Activated CD4-positive, alpha-beta memory T cell treated with anti-CD3 and anti-CD28 coated beads, Interleukin-2, amount 10 ng/mL, durations not matched to agents 7 days and 5 days (primary cell): ENCODE results near the gene NSD1. TPM values are rescaled to one million over a fixed set of nuclear protein-coding genes. Genes with fewer than 3 reads are reported as not detected.
A peak's percentile ranks its signal among the peaks of the same experiment; 100 is the strongest.
"Not testable (repeated sequence)": the region's sequence is repeated elsewhere in the genome, so short reads cannot be mapped to it uniquely, and the experiment has no call there.

ENCODE experiments used
- CTCF ChIA-PET: fragments of 350-600 bp; sonication (Branson Sonifier 250); formaldehyde crosslinking; loops from one replicate; lab custom pipeline; 2021; ENCODE audit warnings: antibody characterized with exemption, inconsistent platforms; lab: Charles Lee
- POLR2A ChIA-PET: fragments of 350-600 bp; sonication (Branson Sonifier 250); formaldehyde crosslinking; loops from one replicate; lab custom pipeline; 2021; ENCODE audit warnings: antibody characterized with exemption; lab: Charles Lee
- DNase-seq: peaks from one replicate; pipeline ENCODE4 v3.0.0-alpha.2; 2020
- H3K27ac Mint-ChIP-seq: one replicate; pipeline ENCODE4 v1.8.0; 2021; ENCODE audit warnings: mild to moderate bottlenecking, mixed read lengths
- H3K27me3 Mint-ChIP-seq: one replicate; pipeline ENCODE4 v1.8.0; 2021; ENCODE audit warnings: mixed read lengths
- H3K36me3 Mint-ChIP-seq: one replicate; pipeline ENCODE4 v1.8.0; 2021; ENCODE audit warnings: low read depth, mixed read lengths
- H3K4me1 Mint-ChIP-seq: one replicate; pipeline ENCODE4 v1.8.0; 2021; ENCODE audit warnings: mixed read lengths
- H3K4me3 Mint-ChIP-seq: one replicate; pipeline ENCODE4 v1.8.0; 2021; ENCODE audit warnings: mild to moderate bottlenecking, mixed read lengths
- H3K9me3 Mint-ChIP-seq: one replicate; pipeline ENCODE4 v1.8.0; 2021; ENCODE audit warnings: mixed read lengths
- total RNA-seq, 2 experiments: library from RNA; stranded (reverse); gene quantifications; one replicate each; pipeline ENCODE4 v1.2.3, GENCODE V29; 2021

Gene NSD1
- total RNA-seq, 2 experiments from 2014 or later = 79.9 to 90.5 TPM

DNA sequence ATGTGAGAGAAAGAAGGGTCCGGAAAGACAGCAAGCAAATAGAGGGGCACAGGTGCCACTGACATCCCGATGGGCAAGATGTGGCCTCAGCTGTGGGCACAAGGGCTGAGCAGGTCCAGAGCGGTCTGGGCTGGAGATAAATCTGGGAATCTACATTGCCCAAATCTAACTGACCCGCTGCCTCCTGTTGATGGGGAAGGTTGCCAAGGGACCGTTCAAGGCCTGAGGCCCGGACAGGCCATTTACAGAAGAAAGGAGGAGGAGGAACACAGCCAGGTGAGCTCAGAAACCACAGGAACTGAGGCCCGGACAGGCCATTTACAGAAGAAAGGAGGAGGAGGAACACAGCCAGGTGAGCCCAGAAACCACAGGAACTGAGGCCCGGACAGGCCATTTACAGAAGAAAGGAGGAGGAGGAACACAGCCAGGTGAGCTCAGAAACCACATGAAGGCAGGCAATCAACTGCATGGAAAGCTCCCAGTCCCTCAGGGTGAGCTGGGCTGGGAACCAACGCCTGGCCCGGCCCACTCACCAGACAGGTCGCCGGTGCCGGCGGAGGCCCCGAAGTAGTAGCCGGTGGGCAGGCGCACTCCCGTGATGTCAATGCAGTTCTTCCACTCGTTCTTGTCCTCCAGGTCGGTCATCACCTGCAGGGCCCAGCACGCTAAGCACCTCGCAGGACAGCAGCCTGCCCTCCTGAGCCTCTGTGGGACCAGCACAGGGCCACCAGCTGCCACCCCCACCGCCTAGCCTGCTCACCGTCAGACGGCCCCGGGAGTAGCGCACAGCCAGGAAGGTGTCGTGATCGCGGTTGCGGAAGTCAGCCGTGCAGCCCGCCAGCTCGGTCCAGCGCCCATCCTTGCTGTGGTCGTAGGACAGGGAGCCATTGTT is 203.3 kb downstream of the NSD1 start:
- no peak for DNase-seq
- Mint-ChIP-seq H3K36me3 (peaks cover 73% of the 10 kb centered on the region), H3K4me1 (peaks cover 26% of the 10 kb centered on the region), H3K27me3 (no peaks in the 10 kb centered on the region), H3K27ac (no peak overlapping the region), H3K4me3 (no peak overlapping the region), H3K9me3 (peaks cover 8% of the 10 kb centered on the region)
- ChIA-PET CTCF (interaction anchor here (1.0 to 1.9 kb wide), 9 partner anchors 9 to 67 kb away, joined by 3 to 6 read pairs (median 4); no protein-coding TSS in a partner anchor), POLR2A (no interaction called here)

DNA sequence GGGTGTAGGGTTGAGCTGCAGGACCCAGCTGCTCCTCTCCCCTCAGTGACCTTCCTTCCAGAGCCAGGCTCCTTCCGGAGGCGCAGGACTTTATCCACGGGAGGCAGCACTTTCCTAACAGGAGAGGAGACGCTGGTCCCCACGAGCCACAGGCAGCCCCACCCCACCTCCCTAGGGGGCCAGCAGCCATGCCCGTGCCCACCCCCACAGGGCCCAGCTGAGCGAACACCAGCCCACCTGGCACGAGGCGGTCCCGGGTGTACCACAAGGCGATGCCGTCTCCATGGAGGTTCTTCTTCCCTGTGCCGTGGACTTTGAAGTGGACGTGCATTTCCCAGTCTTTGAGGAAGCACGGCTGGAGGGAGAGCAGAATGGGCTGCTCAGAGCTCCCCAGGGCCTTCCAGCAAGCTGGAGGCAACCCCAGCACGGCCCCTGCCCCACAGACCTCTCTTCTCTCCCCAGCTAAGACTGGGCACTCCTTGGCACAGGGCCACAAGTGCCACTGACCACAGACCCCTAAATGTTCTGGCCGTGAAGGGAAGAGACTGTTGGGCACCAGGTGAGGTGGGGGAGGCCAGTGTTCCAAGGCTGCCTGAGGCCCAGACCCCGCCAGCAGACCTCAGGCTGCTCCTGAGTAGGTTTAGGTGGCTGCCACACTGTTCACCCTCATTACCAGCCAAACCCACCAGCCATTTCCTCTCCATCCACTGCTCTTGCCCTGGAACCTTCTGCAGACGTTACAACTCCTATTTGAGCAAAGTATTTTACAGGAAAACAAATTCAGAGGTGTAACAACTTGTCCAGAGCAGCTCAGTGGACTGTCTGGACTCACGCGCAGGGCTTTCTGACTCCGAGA is 204.9 kb downstream of the NSD1 start:
- ChIA-PET CTCF (no interaction called here), POLR2A (interaction anchor here (0.9 to 1.8 kb wide), 3 partner anchors 10 to 17 kb away, joined by 3 to 6 read pairs (median 3); partner anchors contain the start of gene LMAN2)
- Mint-ChIP-seq H3K27ac (peak overlapping the region; percentile 40), H3K4me1 (peaks cover 28% of the 10 kb centered on the region), H3K36me3 (peaks cover 74% of the 10 kb centered on the region), H3K27me3 (no peaks in the 10 kb centered on the region), H3K4me3 (no peak overlapping the region), H3K9me3 (peaks cover 8% of the 10 kb centered on the region)
- DNase-seq = no peak

DNA sequence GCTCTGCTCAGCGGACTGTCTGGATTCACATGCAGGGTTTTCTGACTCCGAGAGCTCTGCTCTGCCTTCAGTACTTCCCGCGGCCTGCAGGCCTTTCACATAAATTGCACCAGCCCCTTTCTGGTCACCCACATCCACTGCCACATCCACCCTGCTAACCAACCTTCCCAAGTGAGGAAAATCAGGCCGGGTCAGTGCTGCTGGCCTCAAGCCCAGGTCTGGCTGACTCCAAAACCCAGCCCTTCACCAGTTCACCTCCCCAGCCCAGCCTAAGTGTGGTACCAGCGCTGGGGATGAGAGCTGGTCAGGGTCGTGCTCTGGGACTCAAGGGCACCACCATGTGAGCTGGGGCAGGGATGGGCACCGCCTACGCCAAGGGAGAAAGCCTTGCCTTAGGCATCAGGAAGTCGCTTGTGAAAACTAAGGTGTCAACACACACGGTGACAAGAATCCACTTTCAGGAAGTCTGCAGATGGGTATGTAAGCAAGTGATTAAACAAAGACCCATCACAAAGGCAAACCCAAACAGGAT is 205.6 kb downstream of the NSD1 start:
- Mint-ChIP-seq H3K4me3 (no peak overlapping the region), H3K9me3 (peaks cover 8% of the 10 kb centered on the region), H3K27ac (peak overlapping the region; percentile 74), H3K4me1 (peaks cover 28% of the 10 kb centered on the region), H3K36me3 (peaks cover 71% of the 10 kb centered on the region), H3K27me3 (no peaks in the 10 kb centered on the region)
- ChIA-PET POLR2A (interaction anchor here (0.9 to 1.8 kb wide), 3 partner anchors 10 to 16 kb away, joined by 3 to 6 read pairs (median 3); partner anchors contain the start of gene LMAN2), CTCF (no interaction called here)
- DNase-seq = no peak

DNA sequence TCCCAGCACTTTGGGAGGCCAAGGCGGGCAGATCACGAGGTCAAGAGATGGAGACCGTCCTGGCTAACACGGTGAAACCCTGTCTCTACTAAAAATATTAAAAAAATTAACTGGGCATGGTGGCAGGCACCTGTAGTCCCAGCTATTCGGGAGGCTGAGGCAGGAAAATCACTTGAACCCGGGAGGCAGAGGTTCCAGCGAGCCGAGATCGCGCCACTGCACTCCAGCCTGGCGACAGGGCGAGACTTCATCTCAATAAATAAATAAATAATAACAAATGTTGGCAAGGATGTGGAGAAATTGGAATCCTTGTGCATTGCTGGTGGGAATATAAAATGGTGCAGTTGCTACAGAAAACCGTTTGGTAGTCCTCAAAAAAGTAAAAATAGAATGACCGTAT is 209.4 kb downstream of the NSD1 start:
- H3K9me3 Mint-ChIP-seq, DNase-seq, H3K4me3 Mint-ChIP-seq, H3K27me3 Mint-ChIP-seq, POLR2A ChIA-PET, H3K27ac Mint-ChIP-seq: not testable (repeated sequence)
- Mint-ChIP-seq H3K4me1 (peaks cover 47% of the 10 kb centered on the region), H3K36me3 (peaks cover 63% of the 10 kb centered on the region)
- CTCF ChIA-PET = interaction anchor here (1.1 to 1.4 kb wide), 2 partner anchors 25 to 33 kb away, joined by 4 read pairs; no protein-coding TSS in a partner anchor

DNA sequence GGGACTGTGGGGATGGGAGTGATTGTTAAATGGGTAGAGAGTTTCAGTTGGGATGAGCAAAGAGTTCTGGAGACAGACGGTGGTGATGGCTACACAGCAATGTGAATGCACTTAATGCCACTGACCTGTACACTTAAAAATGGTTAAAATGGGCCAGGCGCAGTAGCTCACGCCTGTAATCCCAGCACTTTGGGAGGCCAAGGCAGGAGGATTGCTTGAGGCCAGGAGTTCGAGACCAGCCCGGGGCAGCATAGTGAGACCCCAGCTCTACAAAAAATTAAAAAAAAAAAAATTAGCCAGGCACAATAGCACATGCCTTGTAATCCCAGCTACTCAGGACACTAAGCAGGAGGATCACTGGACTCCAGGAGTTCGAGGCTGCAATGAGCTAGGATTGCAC is 210.2 kb downstream of the NSD1 start:
- CTCF ChIA-PET = interaction anchor here (0.8 to 1.0 kb wide), 2 partner anchors 28 to 113 kb away, joined by 3 read pairs; no protein-coding TSS in a partner anchor
- POLR2A ChIA-PET = no interaction called here

DNA sequence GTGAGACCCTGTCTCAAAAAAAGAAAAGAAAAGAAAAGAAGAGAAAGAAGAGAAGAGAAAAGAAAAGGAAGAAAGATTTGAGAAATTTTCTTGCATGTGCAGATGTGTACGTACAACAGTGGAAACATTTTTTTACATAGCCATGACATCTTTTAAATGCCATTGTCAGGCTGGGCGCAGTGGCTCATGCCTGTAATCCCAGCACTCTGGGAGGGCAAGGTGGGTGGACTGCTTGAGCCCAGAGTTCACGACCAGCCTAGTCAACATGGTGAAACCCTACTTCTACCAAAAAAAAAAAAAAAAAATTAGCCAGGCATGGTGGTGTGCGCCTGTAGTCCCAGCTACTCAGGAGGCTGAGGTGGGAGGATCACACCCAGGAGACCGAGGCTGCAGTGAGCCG is 211.3 kb downstream of the NSD1 start:
- no peak overlapping the region for H3K4me3 Mint-ChIP-seq
- CTCF ChIA-PET = interaction anchor here (0.6 kb wide), 1 partner anchor 42 kb away, joined by 4 read pairs; no protein-coding TSS in a partner anchor
- no peaks in the 10 kb centered on the region for H3K27me3 Mint-ChIP-seq
- peaks cover 4% of the 10 kb centered on the region for H3K9me3 Mint-ChIP-seq
- H3K27ac Mint-ChIP-seq = no peak overlapping the region
- no peak for DNase-seq
- POLR2A ChIA-PET = interaction anchor here (0.6 kb wide), 2 partner anchors 17 to 29 kb away, joined by 3 read pairs; no protein-coding TSS in a partner anchor
- peaks cover 48% of the 10 kb centered on the region for H3K4me1 Mint-ChIP-seq
- H3K36me3 Mint-ChIP-seq = peaks cover 59% of the 10 kb centered on the region

More for the DNA sequence above, 210.2 kb downstream of the NSD1 start:
- Mint-ChIP-seq H3K36me3 (peaks cover 59% of the 10 kb centered on the region), H3K4me3 (no peak overlapping the region), H3K27ac (no peak overlapping the region), H3K27me3 (no peaks in the 10 kb centered on the region), H3K9me3 (peaks cover 8% of the 10 kb centered on the region), H3K4me1 (peaks cover 47% of the 10 kb centered on the region)
- no peak for DNase-seq

DNA sequence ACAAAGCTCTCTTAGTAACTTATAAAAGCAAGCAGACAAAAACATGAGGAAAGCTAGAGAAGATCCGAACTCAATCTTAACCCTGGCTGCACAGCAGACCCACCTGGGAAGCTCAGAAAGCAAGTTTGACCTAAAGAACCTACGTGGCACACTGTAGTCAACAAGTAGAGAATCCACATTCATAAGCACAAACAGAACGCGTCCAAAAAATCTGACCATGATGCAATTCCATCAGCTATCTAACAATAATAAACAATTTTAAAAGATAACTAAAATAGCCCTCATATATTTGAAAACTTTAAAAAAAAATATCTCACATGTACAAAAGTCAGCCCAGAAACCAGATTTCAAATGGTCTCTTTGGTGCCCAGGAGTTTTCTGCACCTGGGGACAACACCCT is 213.2 kb downstream of the NSD1 start:
- CTCF ChIA-PET = interaction anchor here (0.8 to 4.3 kb wide), 5 partner anchors 11 to 37 kb away, joined by 3 to 16 read pairs (median 4); no protein-coding TSS in a partner anchor
- DNase-seq = no peak
- Mint-ChIP-seq H3K4me3 (no peak overlapping the region), H3K36me3 (peaks cover 47% of the 10 kb centered on the region), H3K27ac (no peak overlapping the region), H3K9me3 (no peaks in the 10 kb centered on the region), H3K27me3 (no peaks in the 10 kb centered on the region), H3K4me1 (peaks cover 49% of the 10 kb centered on the region)
- POLR2A ChIA-PET = interaction anchor here (0.7 to 1.1 kb wide), 2 partner anchors 11 to 43 kb away, joined by 3 to 4 read pairs; partner anchors contain the start of gene RGS14

DNA sequence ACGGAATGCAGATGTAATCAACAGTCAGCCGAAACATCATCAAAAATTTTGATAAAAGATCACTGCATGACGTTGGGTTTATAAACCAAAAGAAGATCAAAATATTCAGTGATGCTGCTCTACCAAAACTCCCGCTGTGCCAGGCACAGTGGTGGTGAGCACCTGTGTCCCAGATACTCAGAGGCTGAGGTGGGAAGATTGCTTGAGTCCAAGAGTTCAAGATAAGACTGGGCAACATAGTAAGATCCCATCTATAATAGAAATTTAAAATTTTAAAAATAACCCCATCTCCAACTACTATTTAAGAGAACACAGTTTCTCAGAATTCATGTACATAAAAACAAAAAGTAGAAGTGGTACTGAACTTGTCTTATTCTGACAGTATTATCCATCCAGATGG is 214.1 kb downstream of the NSD1 start:
- peaks cover 41% of the 10 kb centered on the region for H3K36me3 Mint-ChIP-seq
- no peak overlapping the region for H3K4me3 Mint-ChIP-seq
- DNase-seq = no peak
- no peak overlapping the region for H3K27ac Mint-ChIP-seq
- POLR2A ChIA-PET = interaction anchor here (1.1 kb wide), 1 partner anchor 42 kb away, joined by 3 read pairs; no protein-coding TSS in a partner anchor
- H3K4me1 Mint-ChIP-seq = peaks cover 55% of the 10 kb centered on the region
- CTCF ChIA-PET = interaction anchor here (1.2 to 4.3 kb wide), 3 partner anchors 12 to 38 kb away, joined by 3 to 16 read pairs (median 4); no protein-coding TSS in a partner anchor
- H3K9me3 Mint-ChIP-seq = no peaks in the 10 kb centered on the region
- no peaks in the 10 kb centered on the region for H3K27me3 Mint-ChIP-seq

DNA sequence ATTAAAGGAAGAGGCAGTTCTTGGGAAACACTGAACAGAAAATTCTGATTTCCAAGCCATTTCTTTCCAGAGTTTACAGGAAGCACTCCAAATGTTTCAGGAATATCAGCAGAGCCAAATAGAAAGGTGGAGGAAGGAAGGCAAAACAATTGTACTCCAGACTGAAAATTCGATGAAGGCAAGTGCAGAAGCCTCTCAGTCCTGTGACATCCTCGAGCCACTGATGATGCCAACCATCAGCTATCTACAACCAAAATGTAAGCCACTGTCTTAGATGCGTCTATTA is 215.7 kb downstream of the NSD1 start:
- H3K4me3 Mint-ChIP-seq = peak overlapping the region; percentile 90

DNA sequence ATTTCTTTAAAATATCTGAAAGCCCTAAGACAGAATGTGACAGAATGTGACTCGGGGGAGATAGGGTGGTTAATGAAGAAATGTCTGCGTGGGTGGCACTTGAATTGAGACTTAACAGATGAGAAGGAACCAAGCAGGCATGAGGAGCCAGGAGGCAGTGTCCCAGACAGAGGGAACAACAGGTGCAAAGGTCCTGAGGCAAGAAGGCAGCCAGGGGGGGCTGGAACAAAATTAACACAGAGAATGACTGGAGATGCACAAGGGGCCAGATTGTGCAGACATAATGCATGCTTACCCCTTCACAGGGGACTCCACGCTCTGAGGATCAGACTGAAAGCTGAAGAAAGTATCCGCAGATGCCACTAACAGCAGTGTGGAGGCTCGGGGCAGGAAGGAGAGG is 216.2 kb downstream of the NSD1 start:
- Mint-ChIP-seq H3K27ac (peak overlapping the region; percentile 99), H3K4me1 (peaks cover 60% of the 10 kb centered on the region), H3K9me3 (peaks cover 7% of the 10 kb centered on the region), H3K4me3 (peak overlapping the region; percentile 90), H3K36me3 (peaks cover 38% of the 10 kb centered on the region), H3K27me3 (no peaks in the 10 kb centered on the region)
- CTCF ChIA-PET = interaction anchor here (1.1 to 4.3 kb wide), 5 partner anchors 22 to 150 kb away, joined by 3 to 28 read pairs (median 9); no protein-coding TSS in a partner anchor
- no peak for DNase-seq
- POLR2A ChIA-PET = interaction anchor here (2.7 to 3.8 kb wide), 8 partner anchors 11 to 82 kb away, joined by 10 to 48 read pairs (median 22); partner anchors contain the start of genes MXD3, PRELID1 and RAB24

More for the DNA sequence above, 215.7 kb downstream of the NSD1 start:
- Mint-ChIP-seq H3K36me3 (peaks cover 35% of the 10 kb centered on the region), H3K27ac (no peak overlapping the region), H3K9me3 (peaks cover 2% of the 10 kb centered on the region), H3K27me3 (no peaks in the 10 kb centered on the region), H3K4me1 (peaks cover 57% of the 10 kb centered on the region)
- ChIA-PET POLR2A (interaction anchor here (1.0 to 3.8 kb wide), 4 partner anchors 12 to 46 kb away, joined by 3 to 37 read pairs (median 22); partner anchors contain the start of genes PRELID1 and RAB24), CTCF (interaction anchor here (1.0 to 4.3 kb wide), 7 partner anchors 31 to 151 kb away, joined by 3 to 17 read pairs (median 3); no protein-coding TSS in a partner anchor)
- no peak for DNase-seq
